Testis (tissue), 2 donors: Measurements from ENCODE around the gene OR52E4.

ENCODE experiments used
- POLR2A ChIP-seq: fragments of 450-650 bp; IDR thresholded peaks from one replicate; pipeline ENCODE4 v1.6.1; 2017; ENCODE audit warnings: antibody characterized with exemption, mild to moderate bottlenecking, moderate library complexity
- TF ChIP-seq, protein P1 (sequence below), 3 experiments: fragments of 450-650 bp in 2 of 3; fragments of 200-600 bp in 1 of 3; sonication (generic) in 1 of 3; IDR thresholded peaks; one replicate each; pipeline ENCODE4 v1.5.1; 2016 to 2019; ENCODE audit warnings: antibody characterized with exemption in 3 of 3, mild to moderate bottlenecking in 2 of 3, moderate library complexity in 1 of 3

DNA sequence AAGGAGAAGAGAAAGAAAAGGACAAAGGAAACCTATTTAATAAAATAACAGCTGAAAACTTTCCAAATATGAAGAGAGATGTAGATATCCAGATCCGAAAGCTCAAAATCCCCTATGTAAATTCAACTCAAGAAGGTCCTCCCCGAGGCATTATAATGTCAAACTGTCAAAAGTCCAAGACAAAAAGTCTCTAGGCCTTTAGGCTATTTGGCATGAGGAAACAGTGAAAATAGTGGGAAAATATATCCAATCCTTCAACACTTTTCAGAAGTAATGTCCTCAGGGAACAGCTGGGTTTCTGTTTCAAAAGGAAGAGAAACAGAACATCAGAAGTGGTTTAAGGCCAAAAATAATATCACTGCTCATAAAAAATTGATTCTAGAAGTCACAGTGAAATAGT, 1.9 kb upstream of the OR52E4 start:
- TF ChIP-seq, protein P1, sequence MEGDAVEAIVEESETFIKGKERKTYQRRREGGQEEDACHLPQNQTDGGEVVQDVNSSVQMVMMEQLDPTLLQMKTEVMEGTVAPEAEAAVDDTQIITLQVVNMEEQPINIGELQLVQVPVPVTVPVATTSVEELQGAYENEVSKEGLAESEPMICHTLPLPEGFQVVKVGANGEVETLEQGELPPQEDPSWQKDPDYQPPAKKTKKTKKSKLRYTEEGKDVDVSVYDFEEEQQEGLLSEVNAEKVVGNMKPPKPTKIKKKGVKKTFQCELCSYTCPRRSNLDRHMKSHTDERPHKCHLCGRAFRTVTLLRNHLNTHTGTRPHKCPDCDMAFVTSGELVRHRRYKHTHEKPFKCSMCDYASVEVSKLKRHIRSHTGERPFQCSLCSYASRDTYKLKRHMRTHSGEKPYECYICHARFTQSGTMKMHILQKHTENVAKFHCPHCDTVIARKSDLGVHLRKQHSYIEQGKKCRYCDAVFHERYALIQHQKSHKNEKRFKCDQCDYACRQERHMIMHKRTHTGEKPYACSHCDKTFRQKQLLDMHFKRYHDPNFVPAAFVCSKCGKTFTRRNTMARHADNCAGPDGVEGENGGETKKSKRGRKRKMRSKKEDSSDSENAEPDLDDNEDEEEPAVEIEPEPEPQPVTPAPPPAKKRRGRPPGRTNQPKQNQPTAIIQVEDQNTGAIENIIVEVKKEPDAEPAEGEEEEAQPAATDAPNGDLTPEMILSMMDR (IDR thresholded peaks at IDR 0.05) = no peak
- TF ChIP-seq POLR2A = no peak
